ENCODE results near the gene ORC1. TPM values are rescaled to one million over a fixed set of nuclear protein-coding genes. Genes with fewer than 3 reads are reported as not detected.

ORC1 gene
- total and polyA plus RNA-seq, 4 donors, result 0.31 to 16.6 (median 0.43) TPM

- TF ChIP-seq FOXA1 (IDR thresholded peaks at IDR 0.05), result no peak
- TF ChIP-seq MAX (IDR thresholded peaks at IDR 0.05), result no peak
- no peak for TF ChIP-seq YY1 (IDR thresholded peaks at IDR 0.05)
- TF ChIP-seq RAD21 (IDR thresholded peaks at IDR 0.05), result no peak
- Histone ChIP-seq H3K36me3 (ENCODE audit: control insufficient read depth in 4 of 4, insufficient read depth in 3 of 4, low read depth in 1 of 4, low read length in 3 of 4) (peaks cover 31 to 85% (median 73%) of the 10 kb centered on the region in 4 donors), H3K9me3 (ENCODE audit: control insufficient read depth in 4 of 4, low read length in 3 of 4) (no peaks in the 10 kb centered on the region), H3K27ac (ENCODE audit: low read depth in 1 of 2, low read length in 2 of 2) (no peak overlapping the region), H3K4me3 (ENCODE audit: low read depth in 1 of 3, low read length in 3 of 3) (no peak overlapping the region), H3K27me3 (ENCODE audit: control insufficient read depth in 4 of 4, insufficient read depth in 4 of 4, low read length in 3 of 4) (no peaks in the 10 kb centered on the region), H3K4me1 (ENCODE audit: control insufficient read depth in 4 of 4, insufficient read depth in 4 of 4, low read length in 3 of 4) (no peaks in the 10 kb centered on the region), H3K9ac (ENCODE audit: low read depth in 1 of 2, low read length in 2 of 2) (no peak overlapping the region)
- no peak for DNase-seq (ENCODE audit: low spot score)
- 94% methylated on average over 11 of the region's 11 CpGs for WGBS
These were observed 48.2 kb downstream of the ORC1 start for GRCh38 chr1:52355847-52356505.

- H3K27ac ChIP-seq (ENCODE audit: low read depth in 1 of 2, low read length in 2 of 2), result no peak overlapping the region
- TF ChIP-seq SP1 (IDR thresholded peaks at IDR 0.05) (no peak), HNF4G (IDR thresholded peaks at IDR 0.05) (no peak), RAD21 (IDR thresholded peaks at IDR 0.05) (no peak), ZBTB33 (IDR thresholded peaks at IDR 0.05) (no peak), REST (IDR thresholded peaks at IDR 0.05) (no peak), NR2F2 (IDR thresholded peaks at IDR 0.05) (no peak), GABPA (IDR thresholded peaks at IDR 0.05 in 1 of 2, conservative IDR thresholded peaks at IDR 0.05 in 1 of 2) (no peak), FOXA2 (IDR thresholded peaks at IDR 0.05) (no peak), MAX (IDR thresholded peaks at IDR 0.05) (no peak), YY1 (IDR thresholded peaks at IDR 0.05) (no peak), ATF3 (IDR thresholded peaks at IDR 0.05) (no peak), HNF4A (conservative IDR thresholded peaks at IDR 0.05) (no peak), CTCF (IDR thresholded peaks at IDR 0.05; ENCODE audit: low read depth, low read length, missing input control) (no peak), RXRA (IDR thresholded peaks at IDR 0.05) (no peak), TAF1 (conservative IDR thresholded peaks at IDR 0.05) (no peak), FOXA1 (IDR thresholded peaks at IDR 0.05) (no peak), JUND (IDR thresholded peaks at IDR 0.05) (no peak), EGR1 (IDR thresholded peaks at IDR 0.05; ENCODE audit: low read depth in 2 of 2) (no peak)
These were observed 48.8 kb downstream of the ORC1 start for GRCh38 chr1:52355436-52355835.

More at GRCh38 chr1:52355436-52355835, 48.8 kb downstream of the ORC1 start:
- H3K27me3 ChIP-seq (ENCODE audit: control insufficient read depth in 4 of 4, insufficient read depth in 4 of 4, low read length in 3 of 4), result no peaks in the 10 kb centered on the region
- WGBS, result 95% methylated on average over 8 of the region's 8 CpGs
- no peak overlapping the region for H3K9ac ChIP-seq (ENCODE audit: low read depth in 1 of 2, low read length in 2 of 2)
- no peaks in the 10 kb centered on the region for H3K4me1 ChIP-seq (ENCODE audit: control insufficient read depth in 4 of 4, insufficient read depth in 4 of 4, low read length in 3 of 4)
- no peak for DNase-seq (ENCODE audit: low spot score)
- H3K36me3 ChIP-seq (ENCODE audit: control insufficient read depth in 4 of 4, insufficient read depth in 3 of 4, low read depth in 1 of 4, low read length in 3 of 4), result peaks cover 28 to 81% (median 69%) of the 10 kb centered on the region in 4 donors
- H3K4me3 ChIP-seq (ENCODE audit: low read depth in 1 of 3, low read length in 3 of 3), result no peak overlapping the region
- no peaks in the 10 kb centered on the region for H3K9me3 ChIP-seq (ENCODE audit: control insufficient read depth in 4 of 4, low read length in 3 of 4)

All from liver (tissue), 9 donors.